ENCODE results near the gene SCRN2.

The SCRN2 gene

DNA sequence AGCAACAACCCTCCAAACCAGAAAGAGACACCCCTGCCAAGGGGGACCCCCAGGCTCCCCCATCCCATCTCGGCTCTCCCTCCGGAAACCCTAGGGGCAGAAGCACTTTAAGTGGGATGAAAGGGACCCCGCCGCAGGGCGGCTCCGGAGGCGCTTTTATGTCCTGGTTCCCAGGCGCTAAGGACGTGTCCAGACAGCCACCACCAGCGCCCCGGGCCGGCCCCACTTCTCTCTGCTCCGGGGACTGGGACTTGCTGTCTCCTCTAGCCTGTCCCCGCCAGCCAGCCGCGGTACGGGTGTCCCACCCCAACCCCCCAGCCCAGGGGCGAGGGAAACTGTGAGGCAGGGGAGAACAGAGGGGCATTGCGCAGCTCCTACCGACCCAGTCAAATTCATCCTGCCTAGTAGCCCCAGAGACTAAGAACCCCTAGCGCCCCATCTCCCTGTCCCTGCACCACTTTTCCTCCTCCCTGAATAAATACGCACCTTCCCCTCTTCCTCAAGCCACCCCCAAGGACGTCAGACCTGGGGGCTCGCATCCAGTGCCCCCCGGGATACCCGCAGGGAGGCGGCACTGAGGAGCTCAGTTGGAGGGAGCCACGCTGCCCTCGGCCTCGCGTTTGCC is 5.8 kb upstream of the SCRN2 start:
- DNase-seq (ENCODE audit: low read depth in 2 of 2): no peak

DNA sequence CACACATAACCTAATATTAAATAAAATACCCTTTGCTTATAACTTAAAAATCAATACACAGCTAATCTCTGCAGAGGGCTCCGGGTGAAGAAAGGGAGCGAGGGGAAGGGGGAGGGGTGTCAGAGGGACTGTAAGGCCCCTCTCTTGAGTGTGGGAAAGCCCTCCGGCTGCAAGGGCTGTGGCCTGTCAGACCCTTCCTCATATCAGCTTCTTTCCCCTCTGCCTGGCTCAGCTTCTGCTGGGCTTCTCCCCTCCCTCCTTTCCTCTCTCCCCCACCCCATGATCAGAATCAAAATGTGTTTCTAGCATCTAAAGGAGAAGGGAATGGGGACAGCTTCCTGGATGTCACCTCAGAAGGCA is 4.6 kb upstream of the SCRN2 start:
- no peak for DNase-seq (ENCODE audit: low read depth in 2 of 2)

DNA sequence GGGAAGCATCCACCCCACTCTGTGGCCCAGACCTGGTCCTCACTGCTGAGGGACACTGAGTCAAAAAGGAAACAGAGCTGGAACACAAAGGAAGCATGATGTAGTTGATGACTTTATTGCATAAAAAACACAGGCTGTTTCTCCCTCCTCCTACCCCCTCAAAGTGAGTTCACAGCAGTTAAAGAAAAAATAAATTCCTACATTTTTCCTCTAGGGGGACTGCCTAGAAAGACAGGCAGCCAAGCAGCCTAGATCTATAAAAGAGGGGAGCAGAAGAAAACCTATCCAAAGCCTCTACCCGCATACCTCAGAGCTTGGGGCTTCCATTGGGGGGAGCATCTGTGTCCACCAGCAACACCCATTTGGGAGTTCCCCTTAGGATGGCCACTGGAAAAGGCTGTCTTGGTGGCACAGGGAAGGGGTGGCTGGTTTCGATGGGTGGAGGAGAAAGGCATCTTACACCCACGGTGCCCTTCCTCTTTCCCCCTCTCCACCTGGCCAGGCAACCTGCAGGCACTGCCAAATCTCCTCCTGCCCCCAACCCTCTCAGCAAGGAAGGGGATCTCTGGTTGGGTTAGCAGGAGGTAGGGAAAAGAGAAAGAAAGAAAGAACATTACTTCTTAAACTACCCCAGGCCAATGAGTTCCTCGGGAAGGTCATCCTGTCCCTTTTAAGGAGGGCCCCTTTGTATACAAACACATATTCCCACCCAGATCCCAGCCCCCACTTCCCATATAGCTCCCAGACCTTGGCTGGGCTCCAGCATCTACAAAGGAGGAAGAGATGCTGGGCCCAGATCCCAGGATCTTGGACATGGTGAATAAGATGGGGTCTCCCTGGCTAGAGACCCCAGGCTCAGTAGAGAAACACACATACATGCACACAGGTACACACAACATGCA is 4.0 kb upstream of the SCRN2 start:
- no peak for DNase-seq (ENCODE audit: low read depth in 2 of 2)

GRCh38 chr17:47844227-47844626 is 3.2 kb upstream of the SCRN2 start:
- no peak for DNase-seq (ENCODE audit: low read depth in 2 of 2)

DNA sequence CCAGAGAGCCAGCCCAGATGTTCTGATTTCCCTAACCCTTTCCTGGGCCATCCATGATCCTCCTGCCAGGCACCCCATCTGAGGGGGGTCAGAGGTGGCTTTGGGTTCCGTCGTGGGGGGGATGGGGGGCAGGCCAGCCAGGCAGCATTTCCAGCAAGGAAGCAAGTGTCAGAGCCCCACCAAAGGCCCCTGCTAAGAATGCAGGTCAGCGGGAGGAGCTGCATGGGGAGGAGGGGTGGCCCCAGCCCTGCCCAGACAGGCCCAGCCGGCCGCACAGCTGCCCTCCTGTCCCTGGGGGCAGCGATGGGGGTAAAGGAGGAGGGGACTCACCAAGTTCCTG is 2.3 kb upstream of the SCRN2 start:
- no peak for DNase-seq (ENCODE audit: low read depth in 2 of 2)

- no peak for DNase-seq (ENCODE audit: low read depth in 2 of 2)
These were observed 617 bp upstream of the SCRN2 start for GRCh38 chr17:47841488-47842291.

- DNase-seq (ENCODE audit: low read depth in 2 of 2): no peak
These were observed 902 bp downstream of the SCRN2 start for GRCh38 chr17:47840001-47840741.

GRCh38 chr17:47839071-47839470 is 2.0 kb downstream of the SCRN2 start:
- DNase-seq (ENCODE audit: low read depth in 2 of 2): no peak

GRCh38 chr17:47838636-47839035 is 2.4 kb downstream of the SCRN2 start:
- no peak for DNase-seq (ENCODE audit: low read depth in 2 of 2)

DNA sequence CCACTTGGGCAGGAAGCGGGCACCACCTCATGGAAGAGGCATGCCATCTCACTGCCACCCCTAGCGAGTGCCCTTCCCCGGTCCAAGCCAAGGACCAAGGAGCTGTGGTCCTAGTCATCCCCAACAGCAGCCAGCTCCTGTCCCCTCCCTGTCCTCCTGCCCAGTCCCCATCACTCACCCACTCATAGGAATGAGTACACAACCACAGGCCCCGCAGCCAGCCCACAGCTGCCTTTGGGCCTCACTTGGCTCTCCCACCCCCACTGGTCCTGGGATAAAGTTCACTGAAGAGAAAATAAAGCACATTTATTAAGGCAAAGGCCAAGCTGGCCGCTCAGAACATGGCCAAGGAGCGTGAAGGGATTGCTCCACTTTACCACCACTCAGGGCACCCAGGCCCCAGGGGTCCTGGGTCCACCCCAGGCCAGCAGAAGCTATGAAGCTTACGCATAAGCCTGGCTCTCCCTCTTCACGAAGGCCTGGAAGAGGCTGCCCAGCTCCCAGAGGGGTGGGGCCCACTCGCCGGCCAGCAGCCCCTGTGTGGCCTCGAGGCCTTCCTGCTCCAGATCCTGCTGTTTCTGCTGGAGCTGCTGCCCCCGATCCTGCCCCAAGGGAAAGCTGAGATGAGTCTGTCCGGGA is 3.6 kb downstream of the SCRN2 start:
- DNase-seq (ENCODE audit: low read depth in 2 of 2): no peak

DNA sequence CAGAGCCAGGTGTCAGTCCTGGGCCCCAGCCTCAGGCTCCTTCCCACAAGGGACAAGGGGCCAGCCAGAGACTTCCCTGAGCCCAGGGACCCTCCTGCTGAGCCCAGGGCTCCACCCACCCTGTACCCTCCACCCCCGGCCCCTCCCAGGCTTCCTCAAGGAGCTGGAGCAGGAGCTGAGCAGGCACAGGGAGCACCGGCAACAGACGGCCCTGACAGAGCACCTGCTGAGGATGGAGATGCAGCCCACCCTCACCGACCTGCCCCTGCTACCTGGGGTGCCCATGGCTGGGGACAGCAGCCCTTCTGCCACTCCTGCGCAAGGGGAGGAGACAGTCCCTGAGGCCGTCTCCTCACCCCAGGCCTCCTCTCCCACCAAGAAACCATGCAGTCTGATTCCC is 4.5 kb downstream of the SCRN2 start:
- no peak for DNase-seq (ENCODE audit: low read depth in 2 of 2)

DNA sequence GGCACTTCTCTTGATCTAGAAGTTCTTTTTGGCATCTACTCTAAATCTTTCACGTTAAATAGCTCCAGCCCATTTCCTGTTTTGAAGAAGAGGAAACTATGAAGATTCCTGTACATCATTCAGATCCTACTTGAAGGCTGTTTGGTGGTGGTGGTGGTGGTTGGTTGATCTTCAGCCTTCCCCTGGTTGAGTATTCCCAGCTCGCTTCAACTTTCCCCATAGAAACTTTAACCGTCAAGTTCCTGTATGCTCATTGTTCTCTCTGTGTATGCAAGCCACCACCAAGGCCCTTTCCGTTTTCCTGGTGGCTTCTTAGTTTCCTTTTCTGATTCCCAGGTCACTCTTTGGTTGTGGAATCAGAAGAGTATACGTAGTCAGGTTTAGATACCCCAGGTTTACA is 6.3 kb downstream of the SCRN2 start:
- no peak for DNase-seq (ENCODE audit: low read depth in 2 of 2)

DNA sequence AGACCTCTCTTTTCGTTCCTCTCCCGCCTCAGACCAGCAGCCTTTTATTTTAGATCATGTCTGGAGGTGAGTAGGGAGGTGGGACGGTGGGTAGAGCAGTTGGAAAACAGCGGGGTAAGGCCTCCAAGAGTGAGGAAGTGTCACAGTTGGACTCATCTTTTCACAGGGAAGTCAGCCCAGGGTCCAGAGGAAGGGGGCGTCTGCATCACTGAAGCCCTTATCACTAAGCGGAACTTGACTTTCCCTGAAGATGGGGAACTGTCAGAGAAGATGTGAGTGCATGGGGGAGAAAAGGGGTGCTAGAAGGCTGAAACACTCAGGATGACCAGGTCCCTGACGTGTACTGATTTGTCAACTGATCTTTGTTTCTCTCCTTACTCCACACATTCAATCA is 9.1 kb downstream of the SCRN2 start:
- no peak for DNase-seq (ENCODE audit: low read depth in 2 of 2)

- peak; percentile 91 for DNase-seq (ENCODE audit: low read depth in 2 of 2)
These were observed 9.8 kb downstream of the SCRN2 start, which contains the start of the genes LRRC46 and MRPL10 for GRCh38 chr17:47831003-47831933. LRRC46 (plus strand) TSS chr17:47831670; CDS start chr17:47831990, 320 bp downstream. MRPL10 (minus strand) TSS chr17:47831541; CDS start chr17:47831511, 30 bp downstream.

DNA sequence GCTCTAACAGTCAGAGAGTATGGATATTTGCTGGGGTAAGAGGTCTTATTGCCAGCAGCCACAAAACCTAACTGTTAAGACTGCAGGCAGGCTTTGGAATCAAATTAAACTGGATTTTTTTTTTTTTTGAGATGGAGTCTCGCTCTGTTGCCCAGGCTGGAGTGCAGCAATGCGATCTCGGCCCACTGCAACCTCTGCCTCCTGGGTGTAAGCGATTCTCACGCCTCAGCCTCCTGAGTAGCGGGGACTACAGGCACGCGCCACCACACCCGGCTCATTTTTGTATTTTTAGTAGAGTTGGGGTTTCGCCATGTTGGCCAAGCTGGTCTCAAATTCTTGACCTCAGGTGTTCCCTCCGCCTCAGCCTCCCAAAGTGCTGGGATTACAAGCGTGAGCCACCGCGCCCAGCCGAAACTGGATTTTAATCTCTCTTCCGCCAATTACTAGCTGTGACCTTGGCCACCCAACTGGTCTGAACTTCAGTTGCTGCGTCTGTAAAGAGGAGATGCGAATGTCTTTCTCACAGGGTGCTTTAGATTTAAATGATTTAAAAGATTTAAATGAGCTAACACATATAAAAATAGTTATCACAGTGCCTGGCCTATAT is 10.6 kb downstream of the SCRN2 start:
- DNase-seq (ENCODE audit: low read depth in 2 of 2): no peak

DNA sequence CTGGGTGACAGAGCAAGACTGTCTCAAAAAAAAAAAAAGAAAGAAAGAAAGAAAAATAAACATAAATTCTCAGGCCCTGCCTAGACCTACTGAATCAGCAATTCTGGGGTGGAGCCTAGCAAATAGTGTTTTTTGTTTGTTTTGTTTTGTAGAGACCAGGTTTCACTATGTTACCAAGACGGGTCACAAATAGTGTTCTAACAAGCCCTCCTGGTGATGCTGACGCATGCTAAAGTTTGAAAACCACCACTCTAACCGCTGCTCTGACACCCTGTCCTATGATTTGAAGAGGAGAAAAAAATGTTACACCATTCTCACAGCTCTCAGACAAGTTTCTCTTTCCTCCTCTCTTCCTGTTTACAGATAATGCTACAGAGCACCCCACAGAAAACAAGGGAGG is 11.2 kb downstream of the SCRN2 start:
- no peak for DNase-seq (ENCODE audit: low read depth in 2 of 2)

DNA sequence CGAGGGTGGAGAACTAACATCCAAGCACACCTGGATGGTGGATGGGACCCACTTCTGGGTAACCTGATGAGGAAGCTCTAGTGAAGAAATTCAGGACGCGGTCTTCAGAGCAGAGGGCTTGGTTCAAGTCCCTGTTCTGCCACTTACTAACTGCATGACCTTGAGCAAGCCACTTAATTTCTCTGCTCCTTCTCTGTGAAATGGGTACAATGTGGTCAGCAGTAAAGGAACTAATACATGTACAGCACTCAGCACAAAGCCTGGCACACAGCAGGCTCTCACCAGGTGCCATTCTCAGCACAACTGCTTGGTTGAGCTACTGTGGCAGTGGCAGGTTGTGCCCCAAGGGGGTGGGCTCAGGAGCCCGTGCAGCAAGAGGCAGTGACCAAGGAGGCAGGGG is 17.6 kb downstream of the SCRN2 start:
- no peak for DNase-seq (ENCODE audit: low read depth in 2 of 2)

GRCh38 chr17:47822785-47823184 is 18.3 kb downstream of the SCRN2 start:
- DNase-seq (ENCODE audit: low read depth in 2 of 2): no peak

Measured in activated CD4-positive, alpha-beta T cell treated with anti-CD3 and anti-CD28 coated beads for 24 hours (primary cell).